Endometrium (tissue), 2 donors: ENCODE results near the gene MXRA7.

Experiments used
- FAIRE-seq: peaks from 2 replicates; lab custom pipeline; 2012; peaks lifted over from hg19 to GRCh38; lab: Jason Lieb, UNC
- donor health status: control.
- donor health status: control.

Gene MXRA7

GRCh38 chr17:76696763-76697701 is 13.7 kb downstream of the MXRA7 start:
- no peak for FAIRE-seq

DNA sequence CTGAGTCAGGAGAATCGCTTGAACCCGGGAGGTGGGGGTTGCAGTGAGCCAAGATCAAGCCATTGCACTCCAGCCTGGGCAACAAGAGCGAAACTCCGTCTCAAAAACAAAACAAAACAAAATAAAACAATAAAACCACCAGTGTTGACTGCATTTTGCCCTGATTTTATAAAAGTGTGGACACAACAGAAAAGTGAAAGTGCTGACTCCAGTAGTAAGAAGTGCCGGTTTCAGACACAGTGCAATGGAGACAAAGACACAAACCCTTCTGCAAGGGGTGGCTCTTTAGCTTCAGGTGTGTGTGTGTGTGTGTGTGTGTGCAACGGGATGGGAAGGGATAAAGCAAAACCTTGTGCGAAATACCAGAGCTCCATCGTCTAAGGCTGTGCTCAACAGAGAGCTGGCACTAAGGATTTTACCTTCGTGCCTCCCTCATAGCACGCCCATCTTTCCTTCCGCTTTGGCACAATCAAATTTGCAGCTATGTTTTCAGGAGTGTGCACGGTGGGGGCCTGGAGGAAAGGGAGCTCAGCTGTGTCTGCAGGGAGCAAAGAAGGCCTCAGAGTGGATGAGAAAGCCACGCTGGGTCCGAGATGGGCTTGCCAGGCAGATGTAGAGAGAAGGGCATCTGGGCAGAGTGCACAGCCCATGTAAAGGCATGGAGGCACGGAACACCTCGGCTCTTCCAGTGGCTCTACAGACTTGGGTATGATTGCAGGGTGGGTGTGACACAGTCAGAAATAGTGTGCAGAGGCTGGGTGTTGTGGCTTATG is 15.5 kb downstream of the MXRA7 start:
- no peak for FAIRE-seq

GRCh38 chr17:76691379-76692191 is 19.2 kb downstream of the MXRA7 start:
- no peak for FAIRE-seq

GRCh38 chr17:76690596-76691280 is 20.0 kb downstream of the MXRA7 start:
- FAIRE-seq: no peak

GRCh38 chr17:76689859-76690258 is 20.9 kb downstream of the MXRA7 start:
- no peak for FAIRE-seq

DNA sequence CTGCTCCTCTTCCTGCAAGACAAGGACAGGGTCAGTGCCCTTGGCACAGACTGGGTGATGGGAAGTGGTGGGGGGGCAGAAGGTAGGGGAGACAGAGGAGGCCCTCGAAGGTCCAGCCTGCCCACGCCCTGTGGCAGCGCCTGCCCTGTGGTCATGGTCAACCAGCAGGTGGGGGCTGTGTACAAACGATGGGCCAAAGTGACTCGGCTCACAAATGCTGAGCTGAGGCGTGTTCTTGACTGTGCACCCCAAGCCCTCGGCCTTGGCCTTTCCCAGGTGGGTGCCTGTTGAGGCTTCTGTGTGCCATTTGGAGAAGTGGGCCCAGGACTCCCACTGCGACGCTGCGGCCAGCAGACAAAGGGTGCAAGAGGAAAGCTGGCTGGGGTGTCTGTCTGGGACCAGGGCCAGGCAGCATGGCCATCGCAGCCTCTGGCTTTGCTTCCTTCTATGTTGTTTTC is 22.6 kb downstream of the MXRA7 start:
- no peak for FAIRE-seq

- no peak for FAIRE-seq
Observed at GRCh38 chr17:76687298-76688164, 23.2 kb downstream of the MXRA7 start.

DNA sequence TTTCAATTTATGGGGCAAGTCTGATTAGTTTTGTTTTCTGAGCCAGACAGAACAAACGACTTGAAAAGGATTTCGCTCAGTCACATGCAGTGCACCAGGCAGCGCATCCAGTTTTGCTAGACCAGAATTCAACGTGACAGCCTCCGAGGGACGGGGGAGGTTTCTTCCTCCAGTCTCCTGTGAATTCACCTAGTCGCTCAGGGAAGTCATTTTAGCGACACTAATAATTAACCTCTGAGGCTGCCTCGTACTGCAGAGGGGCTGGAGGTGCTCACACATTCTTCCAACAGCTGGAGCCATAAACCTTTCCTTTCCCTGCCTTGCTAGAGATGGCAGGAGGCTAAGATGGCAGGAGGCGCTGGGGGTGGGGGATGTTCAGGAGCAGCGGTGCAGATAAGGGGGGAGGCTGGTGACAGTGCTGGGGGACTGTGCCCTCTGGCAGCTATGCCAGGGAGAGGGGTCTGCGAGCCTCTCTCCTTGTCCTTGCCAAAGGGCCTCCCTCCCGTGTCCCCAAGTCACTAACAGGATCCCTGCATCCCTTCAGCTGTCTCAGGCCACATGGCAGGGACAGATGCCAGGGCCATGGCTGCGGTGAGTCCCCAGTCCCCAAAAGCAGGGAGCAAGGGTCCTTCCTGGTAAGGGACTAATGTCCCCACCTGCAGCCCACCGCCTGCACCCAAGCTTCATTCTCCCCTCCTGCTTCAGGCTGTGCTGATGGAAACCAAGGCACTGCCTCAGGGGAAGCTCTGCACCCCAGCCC is 24.0 kb downstream of the MXRA7 start:
- no peak for FAIRE-seq

DNA sequence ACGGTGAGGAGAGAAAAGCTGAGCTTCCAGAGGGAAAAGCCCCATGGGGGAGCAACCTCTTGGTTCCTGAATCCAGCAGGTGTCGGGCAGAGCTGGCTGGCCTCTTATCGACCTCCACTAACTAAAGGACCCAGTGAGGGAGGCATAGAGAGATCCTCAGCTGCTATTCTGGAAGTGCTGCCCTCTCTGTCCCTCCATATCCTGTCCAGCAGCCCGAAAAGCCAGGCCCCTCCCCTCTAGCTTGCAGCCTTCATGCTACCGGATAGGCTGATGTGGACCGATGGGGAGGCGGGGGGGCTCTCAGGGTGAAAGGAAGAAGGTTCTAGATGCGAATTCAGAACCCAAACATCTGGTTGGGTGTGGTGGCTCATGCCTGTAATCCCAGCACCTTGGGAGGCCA is 24.9 kb downstream of the MXRA7 start:
- no peak for FAIRE-seq

- no peak for FAIRE-seq
Observed at GRCh38 chr17:76685366-76685765, 25.4 kb downstream of the MXRA7 start.

DNA sequence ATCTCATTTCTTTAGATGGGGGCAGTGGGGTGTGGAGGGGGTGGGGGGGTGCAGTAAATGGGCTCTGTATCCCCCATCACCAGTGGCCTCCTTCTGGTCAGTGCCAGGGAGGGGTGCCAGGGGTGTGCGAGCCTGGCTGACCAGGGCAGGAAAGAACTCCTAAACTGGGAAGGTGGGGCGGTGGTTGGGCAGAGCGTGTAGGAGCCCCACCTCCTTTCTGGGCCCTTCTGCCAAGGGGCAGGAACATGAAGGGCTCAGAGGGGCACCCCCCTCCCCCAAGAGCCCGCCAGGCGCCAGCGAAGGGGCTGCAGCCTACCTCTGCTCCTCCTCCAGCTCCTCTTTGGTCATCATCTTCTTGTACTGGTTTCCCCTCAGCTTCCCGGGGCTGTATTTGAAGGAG is 26.0 kb downstream of the MXRA7 start:
- FAIRE-seq: no peak

- FAIRE-seq: no peak
Observed at GRCh38 chr17:76683921-76684745, 26.6 kb downstream of the MXRA7 start.

DNA sequence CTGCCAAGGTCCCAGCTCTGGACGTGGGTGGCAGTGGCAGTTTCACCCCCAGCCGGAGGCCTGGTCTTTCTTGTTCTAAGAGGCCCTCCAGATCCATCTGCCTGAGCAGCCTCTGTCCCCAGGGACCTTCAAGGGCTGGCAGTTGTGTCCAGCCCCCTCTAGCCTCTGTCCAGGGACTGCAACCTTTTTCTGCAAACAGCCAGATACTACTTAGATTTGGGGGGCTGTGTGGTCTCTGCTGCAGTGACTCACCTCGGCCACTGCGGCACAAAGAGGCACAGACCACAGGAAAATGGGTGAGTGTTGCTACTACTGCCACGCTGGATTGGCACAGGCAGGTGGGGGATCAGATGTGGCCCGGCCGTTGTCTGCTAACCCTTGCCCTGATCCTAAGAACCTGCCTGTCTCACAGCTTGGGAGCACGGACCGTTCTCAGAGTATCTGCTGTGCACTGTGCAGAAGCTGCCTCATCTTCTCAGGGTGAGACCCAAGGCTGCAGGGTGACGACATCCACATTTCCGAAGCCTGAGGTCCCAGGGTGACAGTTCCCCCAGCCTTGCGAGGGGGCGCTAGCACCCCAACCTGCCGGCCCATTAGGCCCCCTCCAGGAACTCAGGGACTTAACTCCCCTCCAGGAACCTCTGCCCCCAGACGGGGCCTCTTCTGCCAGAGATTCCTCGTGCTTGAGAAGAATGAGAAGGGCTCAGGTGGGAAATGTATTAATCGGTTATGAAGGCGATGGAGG is 27.6 kb downstream of the MXRA7 start:
- FAIRE-seq: no peak

DNA sequence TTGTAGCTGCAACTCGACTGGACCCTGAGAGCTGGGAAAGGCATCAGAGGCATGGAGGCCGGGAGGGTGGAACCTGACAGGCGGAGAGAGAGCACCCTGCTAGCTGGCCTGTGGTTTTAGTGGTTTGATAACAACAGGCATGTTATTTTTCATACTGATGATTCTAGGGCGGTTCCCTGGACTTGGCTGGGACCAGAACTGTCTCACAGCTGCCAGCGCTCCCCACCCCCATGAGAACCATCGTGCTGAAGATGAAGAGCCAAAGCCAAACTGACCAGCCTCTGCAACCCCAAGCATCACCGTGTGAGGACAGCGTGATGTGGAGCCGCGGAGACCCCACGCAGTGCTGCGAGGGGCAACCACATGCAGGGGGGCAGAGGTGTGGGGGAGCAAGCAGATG is 28.5 kb downstream of the MXRA7 start:
- FAIRE-seq: no peak

GRCh38 chr17:76681222-76682137 is 29.3 kb downstream of the MXRA7 start:
- FAIRE-seq: no peak

DNA sequence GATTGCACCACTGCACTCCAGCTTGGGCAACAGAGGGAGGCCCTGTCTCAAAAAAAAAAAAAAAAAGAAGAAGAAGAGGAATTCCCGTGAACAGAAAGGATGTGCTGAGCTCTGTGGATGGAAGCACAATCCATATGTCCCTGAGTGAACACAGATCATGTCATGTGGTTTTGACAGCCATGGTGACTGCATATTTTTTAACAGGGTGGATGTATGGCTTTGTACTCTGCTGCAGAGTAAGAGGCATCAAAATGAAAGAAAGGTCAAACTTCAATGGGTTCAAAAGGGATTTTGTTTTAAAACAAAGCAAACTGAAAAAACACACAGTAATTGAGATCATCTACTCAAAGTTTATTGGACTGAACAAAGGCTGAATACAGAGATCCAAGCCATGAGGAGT is 31.5 kb downstream of the MXRA7 start:
- FAIRE-seq: no peak

DNA sequence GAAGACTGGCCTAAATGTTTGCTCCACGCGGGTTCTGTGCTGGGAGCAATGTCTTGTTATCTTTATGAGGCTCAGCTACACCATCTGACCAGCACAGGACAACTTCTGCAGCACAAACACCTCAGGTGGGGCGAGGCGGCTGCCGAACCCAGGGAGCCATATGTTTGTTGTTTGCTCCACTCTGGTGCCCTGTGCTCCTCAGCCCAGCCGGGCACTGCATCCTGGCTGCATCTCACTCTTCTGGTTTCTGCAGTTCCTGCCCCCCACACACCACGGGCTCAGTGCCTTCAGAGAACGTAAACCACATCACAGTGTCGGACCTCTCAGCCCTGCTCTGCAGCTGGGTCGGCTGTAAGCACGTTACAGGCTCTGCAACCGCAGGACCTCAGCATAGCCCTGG is 32.4 kb downstream of the MXRA7 start:
- FAIRE-seq: no peak
